HepG2 (cell line): ENCODE data around the gene GCN1. TPM values are rescaled to one million over a fixed set of nuclear protein-coding genes. Genes with fewer than 3 reads are reported as not detected.

Experiments
- DNMT1 ChIP-seq: sonication (generic); formaldehyde crosslinking; IDR thresholded peaks from 2 replicates; pipeline ENCODE4 v1.5.1; 2020; ENCODE audit warnings: mild to moderate bottlenecking, missing genetic modification reagents
- FOXA3 ChIP-seq: IDR thresholded peaks from 2 replicates; pipeline ENCODE4 v1.6.1; 2016; ENCODE audit warnings: missing genetic modification reagents, missing compliant biosample characterization
- HOXA9 ChIP-seq: sonication (generic); formaldehyde crosslinking; IDR thresholded peaks from 2 replicates; pipeline ENCODE4 v1.8.1; 2022; ENCODE audit warnings: missing genetic modification reagents, mild to moderate bottlenecking, moderate library complexity, borderline replicate concordance
- KLF11 ChIP-seq: IDR thresholded peaks from 2 replicates; pipeline ENCODE4 v1.6.1; 2016; ENCODE audit warnings: missing compliant biosample characterization
- LCORL ChIP-seq, 2 experiments: fragments of 450-650 bp in 1 of 2; sonication (generic) in 1 of 2; formaldehyde crosslinking in 1 of 2; IDR thresholded peaks; 2 replicates each; pipeline versions ENCODE4 v1.5.0 to v1.6.1; 2017 to 2020; ENCODE audit warnings: antibody characterized with exemption in 1 of 2, missing genetic modification reagents in 1 of 2
- NFE2L2 ChIP-seq: fragments of 150-350 bp; IDR thresholded peaks from 2 replicates; pipeline ENCODE4 v1.6.1; 2014; ENCODE audit warnings: low read length
- TAF15 ChIP-seq: fragments of 200-400 bp; formaldehyde crosslinking; IDR thresholded peaks from one replicate; pipeline ENCODE4 v1.6.1; 2018; ENCODE audit warnings: mild to moderate bottlenecking, low read depth, low read length; ENCODE audit not compliant: poor library complexity, severe bottlenecking
- ZNF430 ChIP-seq: sonication (generic); formaldehyde crosslinking; IDR thresholded peaks from 2 replicates; pipeline ENCODE4 v1.9.0; 2021; ENCODE audit warnings: mild to moderate bottlenecking, missing genetic modification reagents
- ZNF44 ChIP-seq: sonication (generic); formaldehyde crosslinking; IDR thresholded peaks from 2 replicates; pipeline ENCODE4 v1.5.1; 2020; ENCODE audit warnings: mild to moderate bottlenecking, missing genetic modification reagents
- ZNF550 ChIP-seq: sonication (generic); formaldehyde crosslinking; IDR thresholded peaks from 2 replicates; pipeline ENCODE4 v1.4.0; 2020; ENCODE audit warnings: mild to moderate bottlenecking, missing genetic modification reagents, borderline replicate concordance
- ZNF577 ChIP-seq: sonication (generic); formaldehyde crosslinking; IDR thresholded peaks from 2 replicates; pipeline ENCODE4 v1.4.0; 2020; ENCODE audit warnings: mild to moderate bottlenecking, low read depth, missing genetic modification reagents, borderline replicate concordance
- polyA plus RNA-seq, 8 experiments: library from polyadenylated mRNA; depleted of rRNA in 3 of 8; stranded (reverse) in 7 of 8; unstranded in 1 of 8; fragments of >200 nt; fragmentation: Illumina TruSeq in 4 of 8; extraction: Trizol in 4 of 8; gene quantifications; 2 replicates each; pipeline versions ENCODE4 v1.2.1 to v1.2.3, GENCODE V29; 2011 to 2016; ENCODE audit warnings: low read depth in 4 of 8, missing spikeins in 1 of 8, mixed read lengths in 1 of 8; ENCODE audit not compliant: insufficient read depth in 1 of 8
- total RNA-seq, 5 experiments: library from RNA; depleted of rRNA; stranded (reverse); fragments of >200 nt; fragmentation: Illumina TruSeq; extraction: Trizol; gene quantifications; 2 replicates each; pipeline ENCODE4 v1.2.3, GENCODE V29; 2016; ENCODE audit warnings: low read depth in 1 of 5
- TF ChIP-seq, protein P1 (sequence below), 2 experiments: sonication (generic) in 1 of 2; formaldehyde crosslinking in 1 of 2; IDR thresholded peaks; 2 replicates each; pipeline versions ENCODE4 v1.6.1 to v1.9.0; 2014 to 2022; ENCODE audit warnings: antibody characterized with exemption in 1 of 2, borderline replicate concordance in 1 of 2, inconsistent platforms in 1 of 2, low read depth in 1 of 2, missing genetic modification reagents in 1 of 2

Gene GCN1
- total and polyA plus RNA-seq, 2 of the 13 experiments (the other 11 are each of a cell fraction or from before 2014, with no cell fraction given), result 58.2 to 83.0 TPM

DNA sequence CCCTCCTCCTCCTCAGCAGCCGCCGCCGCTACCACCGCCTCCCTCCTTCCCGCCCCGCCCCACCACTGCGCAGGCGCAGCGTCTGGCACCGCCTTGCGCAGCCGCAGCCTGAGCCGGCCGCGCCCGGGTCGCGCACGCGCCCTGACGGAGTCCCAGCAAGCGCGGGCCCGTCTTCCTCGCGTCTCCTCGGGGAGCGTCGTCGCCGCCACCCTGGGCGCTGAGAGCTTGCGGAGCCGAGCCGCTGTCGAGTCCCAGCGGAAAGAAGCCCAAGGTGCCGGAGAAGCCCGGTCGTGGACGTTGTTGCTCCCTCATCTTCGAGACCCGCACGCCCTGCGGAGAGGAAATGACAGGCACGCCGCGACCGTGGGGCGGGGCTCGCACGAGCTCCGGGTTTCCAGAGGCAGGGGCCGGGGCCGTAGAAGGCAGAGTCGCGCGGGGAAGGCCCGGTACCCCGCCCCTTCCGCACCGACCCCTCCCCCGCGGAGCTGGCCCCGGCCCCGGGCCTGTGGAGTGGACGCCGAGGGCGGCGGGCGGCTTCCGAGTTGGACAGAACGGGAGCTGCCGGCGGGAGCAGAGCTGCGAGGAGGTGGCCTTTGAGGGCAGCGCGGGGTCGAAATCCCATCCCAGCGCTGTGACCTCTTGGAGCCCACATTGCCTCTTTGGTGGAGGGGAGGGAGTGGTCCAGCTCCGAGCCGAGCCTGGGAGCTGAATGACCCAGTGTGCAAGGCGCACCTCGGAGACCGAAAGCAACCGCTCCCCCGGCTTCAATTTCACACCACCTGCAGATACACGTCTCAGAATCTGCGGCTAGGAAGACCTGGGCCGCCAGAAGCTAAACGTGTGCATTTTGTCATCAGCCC is 77.5 kb downstream of the GCN1 start (continued):
- TF ChIP-seq FOXA3 (CRISPR knock-in tag) (no peak; the same call in 1 of the 2 replicates), LCORL (IDR thresholded peaks at IDR 0.05) (no peak), LCORL (CRISPR knock-in tag; IDR thresholded peaks at IDR 0.05) (peak; percentile 72; the same call in 1 of the 2 replicates), ZNF430 (CRISPR knock-in tag) (peak; percentile 59; the same call in 1 of the 2 replicates), DNMT1 (no peak; the same call in 1 of the 2 replicates), KLF11 (CRISPR knock-in tag) (no peak), TAF15 (no peak), ZNF550 (no peak), ZNF577 (CRISPR knock-in tag) (peak; percentile 44; the same call in 1 of the 2 replicates), ZNF44 (CRISPR knock-in tag) (no peak; the same call in 1 of the 2 replicates), HOXA9 (CRISPR knock-in tag) (peak; percentile 56; the same call in 1 of the 2 replicates), NFE2L2 (no peak)
- TF ChIP-seq, protein P1, sequence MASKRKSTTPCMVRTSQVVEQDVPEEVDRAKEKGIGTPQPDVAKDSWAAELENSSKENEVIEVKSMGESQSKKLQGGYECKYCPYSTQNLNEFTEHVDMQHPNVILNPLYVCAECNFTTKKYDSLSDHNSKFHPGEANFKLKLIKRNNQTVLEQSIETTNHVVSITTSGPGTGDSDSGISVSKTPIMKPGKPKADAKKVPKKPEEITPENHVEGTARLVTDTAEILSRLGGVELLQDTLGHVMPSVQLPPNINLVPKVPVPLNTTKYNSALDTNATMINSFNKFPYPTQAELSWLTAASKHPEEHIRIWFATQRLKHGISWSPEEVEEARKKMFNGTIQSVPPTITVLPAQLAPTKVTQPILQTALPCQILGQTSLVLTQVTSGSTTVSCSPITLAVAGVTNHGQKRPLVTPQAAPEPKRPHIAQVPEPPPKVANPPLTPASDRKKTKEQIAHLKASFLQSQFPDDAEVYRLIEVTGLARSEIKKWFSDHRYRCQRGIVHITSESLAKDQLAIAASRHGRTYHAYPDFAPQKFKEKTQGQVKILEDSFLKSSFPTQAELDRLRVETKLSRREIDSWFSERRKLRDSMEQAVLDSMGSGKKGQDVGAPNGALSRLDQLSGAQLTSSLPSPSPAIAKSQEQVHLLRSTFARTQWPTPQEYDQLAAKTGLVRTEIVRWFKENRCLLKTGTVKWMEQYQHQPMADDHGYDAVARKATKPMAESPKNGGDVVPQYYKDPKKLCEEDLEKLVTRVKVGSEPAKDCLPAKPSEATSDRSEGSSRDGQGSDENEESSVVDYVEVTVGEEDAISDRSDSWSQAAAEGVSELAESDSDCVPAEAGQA (IDR thresholded peaks at IDR 0.05; ENCODE audit: low read depth), result 0 out of 2 replicates have a peak, but pooled peaks have one; percentile 42
- TF ChIP-seq, protein P1 (CRISPR knock-in tag; IDR thresholded peaks at IDR 0.05; ENCODE audit: borderline replicate concordance), result peak; percentile 86; the same call in 1 of the 2 replicates
